Measurements from ENCODE around the gene SUPT20HL2. TPM values are rescaled to one million over a fixed set of nuclear protein-coding genes. Genes with fewer than 3 reads are reported as not detected.
A peak's percentile ranks its signal among the peaks of the same experiment; 100 is the strongest.

SUPT20HL2 gene
- total RNA-seq, 5 donors from 2014 or later (not counting 1 experiment from before 2014, with no cell fraction given) = not detected

GRCh38 chrX:24347881-24348280 is 34.0 kb upstream of the SUPT20HL2 start:
- CTCF ChIA-PET = interaction anchor here in 1 of 2 donors (1.2 kb wide), 1 partner anchor 146 kb away, joined by 3 read pairs; no protein-coding TSS in a partner anchor
- no peak overlapping the region for H3K4me3 ChIP-seq (ENCODE audit: control insufficient read depth in 1 of 2, extremely low read depth in 1 of 2, low read length in 1 of 2)

GRCh38 chrX:24343719-24344118 is 29.9 kb upstream of the SUPT20HL2 start:
- peaks cover 0 to 7% of the 10 kb centered on the region in 2 experiments for H3K4me1 ChIP-seq (ENCODE audit: control insufficient read depth in 1 of 2, extremely low read depth in 1 of 2, insufficient read depth in 2 of 2, low read length in 2 of 2)
- no peak overlapping the region for H3K4me3 ChIP-seq (ENCODE audit: control insufficient read depth in 1 of 2, extremely low read depth in 1 of 2, low read length in 1 of 2)
- ATAC-seq (replicated peaks in 1 of 4) = no peak
- no peaks in the 10 kb centered on the region for H3K27me3 ChIP-seq (replicated peaks in 1 of 2; ENCODE audit: control insufficient read depth in 2 of 2, extremely low read depth in 1 of 2, insufficient read depth in 2 of 2, low read length in 1 of 2)
- H3K4me3 Mint-ChIP-seq = peak overlapping the region in 1 of 3 donors; percentile 55
- no peak overlapping the region for H3K27ac ChIP-seq (ENCODE audit: low read length)
- no peak overlapping the region for H3K27ac Mint-ChIP-seq
- peaks cover 0 to 16% of the 10 kb centered on the region in 2 donors for H3K27me3 Mint-ChIP-seq
- no peaks in the 10 kb centered on the region for H3K9me3 ChIP-seq
- peaks cover 0 to 6% (median 0%) of the 10 kb centered on the region in 3 donors for H3K4me1 Mint-ChIP-seq
- ChIA-PET CTCF (no interaction called here), POLR2A (no interaction called here)
- peak in 1 of 35 experiments; percentile 1 for DNase-seq
- WGBS (ENCODE audit: insufficient coverage) = 17% methylated on average over 2 of the region's 9 CpGs
- H3K36me3 Mint-ChIP-seq = no peaks in the 10 kb centered on the region
- no peaks in the 10 kb centered on the region for H3K36me3 ChIP-seq (ENCODE audit: control insufficient read depth in 2 of 2, extremely low read depth in 1 of 2, insufficient read depth in 1 of 2, low read length in 1 of 2)
- H3K9me3 Mint-ChIP-seq = no peaks in the 10 kb centered on the region

More at GRCh38 chrX:24347881-24348280, 34.0 kb upstream of the SUPT20HL2 start:
- no peak overlapping the region for H3K27ac ChIP-seq (ENCODE audit: low read length)
- POLR2A ChIA-PET = interaction anchor here in 1 of 2 donors (0.6 kb wide), 1 partner anchor 848 kb away, joined by 6 read pairs; no protein-coding TSS in a partner anchor
- H3K36me3 Mint-ChIP-seq = no peaks in the 10 kb centered on the region
- ATAC-seq (replicated peaks in 1 of 4) (no peak), DNase-seq (no peak)
- no peaks in the 10 kb centered on the region for H3K9me3 ChIP-seq
- peaks cover 0 to 7% of the 10 kb centered on the region in 2 experiments for H3K4me1 ChIP-seq (ENCODE audit: control insufficient read depth in 1 of 2, extremely low read depth in 1 of 2, insufficient read depth in 2 of 2, low read length in 2 of 2)
- H3K9me3 Mint-ChIP-seq = no peaks in the 10 kb centered on the region
- no peaks in the 10 kb centered on the region for H3K27me3 Mint-ChIP-seq
- no peak overlapping the region for H3K27ac Mint-ChIP-seq
- no peak overlapping the region for H3K4me3 Mint-ChIP-seq
- H3K4me1 Mint-ChIP-seq = peaks cover 0 to 6% (median 0%) of the 10 kb centered on the region in 3 donors
- no peaks in the 10 kb centered on the region for H3K27me3 ChIP-seq (replicated peaks in 1 of 2; ENCODE audit: control insufficient read depth in 2 of 2, extremely low read depth in 1 of 2, insufficient read depth in 2 of 2, low read length in 1 of 2)
- no peaks in the 10 kb centered on the region for H3K36me3 ChIP-seq (ENCODE audit: control insufficient read depth in 2 of 2, extremely low read depth in 1 of 2, insufficient read depth in 1 of 2, low read length in 1 of 2)
- no CpG with 5 or more reads among the region's 1 CpG for WGBS (ENCODE audit: insufficient coverage)

DNA sequence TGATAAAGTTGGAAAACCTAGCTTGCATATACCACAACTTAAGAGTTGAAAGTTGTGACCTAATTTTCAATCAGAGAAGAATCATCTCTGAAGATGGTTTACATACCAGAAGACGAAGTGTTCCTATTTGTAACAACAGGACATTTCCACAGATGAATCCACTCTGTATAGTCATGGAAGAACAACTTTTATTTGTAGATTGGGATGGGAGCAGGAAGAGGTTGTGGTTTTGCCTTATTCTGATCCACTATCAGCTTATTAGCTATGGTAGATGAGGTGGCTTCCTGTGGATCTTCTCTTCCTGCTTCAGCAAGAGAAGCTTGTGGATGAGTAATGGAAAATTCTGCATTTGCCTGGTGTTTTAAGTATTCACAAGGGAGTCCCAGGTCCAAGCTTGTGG is 27.9 kb upstream of the SUPT20HL2 start:
- DNase-seq = no peak
- H3K4me1 ChIP-seq (ENCODE audit: control insufficient read depth in 1 of 2, extremely low read depth in 1 of 2, insufficient read depth in 2 of 2, low read length in 2 of 2) = peaks cover 0 to 7% of the 10 kb centered on the region in 2 experiments
- WGBS (ENCODE audit: insufficient coverage) = no CpG with 5 or more reads among the region's 1 CpG
- Mint-ChIP-seq H3K4me3 (no peak overlapping the region), H3K36me3 (no peaks in the 10 kb centered on the region), H3K9me3 (no peaks in the 10 kb centered on the region), H3K27me3 (peaks cover 0 to 16% of the 10 kb centered on the region in 2 donors), H3K27ac (no peak overlapping the region), H3K4me1 (peaks cover 0 to 6% (median 0%) of the 10 kb centered on the region in 3 donors)
- ChIA-PET POLR2A (interaction anchor here in 1 of 2 donors (0.7 kb wide), 1 partner anchor 245 kb away, joined by 3 read pairs; no protein-coding TSS in a partner anchor), CTCF (interaction anchor here in 1 of 2 donors (0.6 kb wide), 1 partner anchor 99 kb away, joined by 4 read pairs; no protein-coding TSS in a partner anchor)
- no peak overlapping the region for H3K4me3 ChIP-seq (ENCODE audit: control insufficient read depth in 1 of 2, extremely low read depth in 1 of 2, low read length in 1 of 2)
- H3K9me3 ChIP-seq = no peaks in the 10 kb centered on the region
- H3K27ac ChIP-seq (ENCODE audit: low read length) = no peak overlapping the region
- no peaks in the 10 kb centered on the region for H3K27me3 ChIP-seq (replicated peaks in 1 of 2; ENCODE audit: control insufficient read depth in 2 of 2, extremely low read depth in 1 of 2, insufficient read depth in 2 of 2, low read length in 1 of 2)
- no peak for ATAC-seq (replicated peaks in 1 of 4)
- H3K36me3 ChIP-seq (ENCODE audit: control insufficient read depth in 2 of 2, extremely low read depth in 1 of 2, insufficient read depth in 1 of 2, low read length in 1 of 2) = no peaks in the 10 kb centered on the region

- ChIA-PET POLR2A (no interaction called here), CTCF (no interaction called here)
- Mint-ChIP-seq H3K4me3 (no peak overlapping the region), H3K36me3 (no peaks in the 10 kb centered on the region), H3K4me1 (peaks cover 0 to 6% (median 0%) of the 10 kb centered on the region in 3 donors), H3K27ac (no peak overlapping the region), H3K27me3 (peaks cover 2 to 20% of the 10 kb centered on the region in 2 donors), H3K9me3 (no peaks in the 10 kb centered on the region)
- H3K27me3 ChIP-seq (replicated peaks in 1 of 2; ENCODE audit: control insufficient read depth in 2 of 2, extremely low read depth in 1 of 2, insufficient read depth in 2 of 2, low read length in 1 of 2) = no peaks in the 10 kb centered on the region
- no peak overlapping the region for H3K27ac ChIP-seq (ENCODE audit: low read length)
- WGBS (ENCODE audit: insufficient coverage) = no CpG with 5 or more reads among the region's 2 CpGs
- no peaks in the 10 kb centered on the region for H3K36me3 ChIP-seq (ENCODE audit: control insufficient read depth in 2 of 2, extremely low read depth in 1 of 2, insufficient read depth in 1 of 2, low read length in 1 of 2)
- no peak overlapping the region for H3K4me3 ChIP-seq (ENCODE audit: control insufficient read depth in 1 of 2, extremely low read depth in 1 of 2, low read length in 1 of 2)
- no peaks in the 10 kb centered on the region for H3K9me3 ChIP-seq
- ATAC-seq (replicated peaks in 1 of 4) (no peak), DNase-seq (no peak)
- peaks cover 0 to 7% of the 10 kb centered on the region in 2 experiments for H3K4me1 ChIP-seq (ENCODE audit: control insufficient read depth in 1 of 2, extremely low read depth in 1 of 2, insufficient read depth in 2 of 2, low read length in 2 of 2)
Observed at GRCh38 chrX:24340501-24340900, 26.6 kb upstream of the SUPT20HL2 start.

DNA sequence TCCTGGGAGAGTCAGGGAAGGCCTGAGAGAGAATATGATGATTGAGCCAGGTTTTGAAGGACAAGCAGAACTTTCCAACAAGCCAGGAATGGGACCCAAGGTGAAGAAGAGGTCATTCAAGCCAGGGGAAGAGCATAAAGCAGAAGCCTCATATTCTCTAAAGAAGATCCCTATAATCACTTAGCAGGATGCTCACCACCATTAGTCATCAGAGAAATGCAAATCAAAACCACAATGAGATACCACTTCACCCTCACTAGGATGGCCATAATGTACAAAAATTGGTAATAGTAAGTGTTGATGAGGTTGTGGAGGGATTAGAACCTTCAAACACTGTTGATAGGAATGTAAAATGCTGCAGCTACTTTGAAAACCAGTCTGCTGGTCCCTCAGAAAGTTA is 26.0 kb upstream of the SUPT20HL2 start:
- H3K4me1 Mint-ChIP-seq = peaks cover 0 to 6% (median 0%) of the 10 kb centered on the region in 3 donors
- Histone ChIP-seq H3K4me3 (ENCODE audit: control insufficient read depth in 1 of 2, extremely low read depth in 1 of 2, low read length in 1 of 2) (no peak overlapping the region), H3K36me3 (ENCODE audit: control insufficient read depth in 2 of 2, extremely low read depth in 1 of 2, insufficient read depth in 1 of 2, low read length in 1 of 2) (no peaks in the 10 kb centered on the region), H3K4me1 (ENCODE audit: control insufficient read depth in 1 of 2, extremely low read depth in 1 of 2, insufficient read depth in 2 of 2, low read length in 2 of 2) (peaks cover 0 to 7% of the 10 kb centered on the region in 2 experiments), H3K27me3 (replicated peaks in 1 of 2; ENCODE audit: control insufficient read depth in 2 of 2, extremely low read depth in 1 of 2, insufficient read depth in 2 of 2, low read length in 1 of 2) (no peaks in the 10 kb centered on the region), H3K27ac (ENCODE audit: low read length) (no peak overlapping the region), H3K9me3 (no peaks in the 10 kb centered on the region)
- CTCF ChIA-PET = no interaction called here
- H3K27ac Mint-ChIP-seq = no peak overlapping the region
- no peaks in the 10 kb centered on the region for H3K9me3 Mint-ChIP-seq
- DNase-seq = no peak
- POLR2A ChIA-PET = interaction anchor here in 1 of 2 donors (0.6 kb wide), 1 partner anchor 15 kb away, joined by 5 read pairs; no protein-coding TSS in a partner anchor
- H3K27me3 Mint-ChIP-seq = peaks cover 2 to 20% of the 10 kb centered on the region in 2 donors
- no peak overlapping the region for H3K4me3 Mint-ChIP-seq
- no peaks in the 10 kb centered on the region for H3K36me3 Mint-ChIP-seq
- ATAC-seq (replicated peaks in 1 of 4) = no peak

- Histone ChIP-seq H3K4me1 (ENCODE audit: control insufficient read depth in 1 of 2, extremely low read depth in 1 of 2, insufficient read depth in 2 of 2, low read length in 2 of 2) (no peaks in the 10 kb centered on the region), H3K9me3 (no peaks in the 10 kb centered on the region), H3K36me3 (ENCODE audit: control insufficient read depth in 2 of 2, extremely low read depth in 1 of 2, insufficient read depth in 1 of 2, low read length in 1 of 2) (no peaks in the 10 kb centered on the region), H3K27me3 (replicated peaks in 1 of 2; ENCODE audit: control insufficient read depth in 2 of 2, extremely low read depth in 1 of 2, insufficient read depth in 2 of 2, low read length in 1 of 2) (no peaks in the 10 kb centered on the region), H3K27ac (ENCODE audit: low read length) (no peak overlapping the region), H3K4me3 (ENCODE audit: control insufficient read depth in 1 of 2, extremely low read depth in 1 of 2, low read length in 1 of 2) (no peak overlapping the region)
- H3K27ac Mint-ChIP-seq = no peak overlapping the region
- no CpG with 5 or more reads among the region's 1 CpG for WGBS (ENCODE audit: insufficient coverage)
- peaks cover 7 to 33% of the 10 kb centered on the region in 2 donors for H3K27me3 Mint-ChIP-seq
- CTCF ChIA-PET = interaction anchor here in 1 of 2 donors (0.6 kb wide), 1 partner anchor 353 kb away, joined by 3 read pairs; no protein-coding TSS in a partner anchor
- POLR2A ChIA-PET = interaction anchor here in 1 of 2 donors (0.6 kb wide), 1 partner anchor 570 kb away, joined by 5 read pairs; no protein-coding TSS in a partner anchor
- no peak for ATAC-seq (replicated peaks in 1 of 4)
- no peak overlapping the region for H3K4me3 Mint-ChIP-seq
- H3K36me3 Mint-ChIP-seq = no peaks in the 10 kb centered on the region
- peaks cover 0 to 5% (median 0%) of the 10 kb centered on the region in 3 donors for H3K9me3 Mint-ChIP-seq
- no peaks in the 10 kb centered on the region for H3K4me1 Mint-ChIP-seq
- no peak for DNase-seq
Observed at GRCh38 chrX:24335871-24336270, 22.0 kb upstream of the SUPT20HL2 start.

Measured in T-cell (primary cell).